Stimulated activated CD8-positive, alpha-beta memory T cell treated with anti-CD3 and anti-CD28 coated beads, Interleukin-15, amount 100 ng/mL, for 48 hours (primary cell): Measurements from ENCODE around the gene LRCH1.

Experiments
- DNase-seq, 2 donors: peaks; one replicate each; pipeline ENCODE4 v3.0.0-alpha.2; 2020; ENCODE audit warnings: low read depth in 2 of 2

The LRCH1 gene

DNA sequence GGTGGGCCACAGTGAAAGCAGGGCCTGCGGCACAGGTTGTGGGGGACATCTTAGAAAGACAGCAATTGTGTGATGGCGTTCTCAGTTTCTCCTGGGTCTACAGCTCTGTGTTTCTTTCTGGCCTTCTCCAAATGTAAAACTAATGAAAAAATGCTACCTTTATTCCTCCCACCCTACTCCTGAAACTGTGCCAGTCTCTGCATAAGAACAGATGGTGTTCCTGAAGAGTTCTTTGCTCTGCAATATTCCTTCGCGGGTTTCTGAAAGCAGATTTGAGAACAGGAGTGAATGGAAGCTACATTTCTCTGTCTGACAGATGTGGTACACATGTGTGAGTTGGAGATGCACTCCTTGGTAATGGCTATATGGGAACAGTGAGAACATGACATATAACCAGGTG lies 18.0 kb upstream of the LRCH1 start:
- no peak for DNase-seq

DNA sequence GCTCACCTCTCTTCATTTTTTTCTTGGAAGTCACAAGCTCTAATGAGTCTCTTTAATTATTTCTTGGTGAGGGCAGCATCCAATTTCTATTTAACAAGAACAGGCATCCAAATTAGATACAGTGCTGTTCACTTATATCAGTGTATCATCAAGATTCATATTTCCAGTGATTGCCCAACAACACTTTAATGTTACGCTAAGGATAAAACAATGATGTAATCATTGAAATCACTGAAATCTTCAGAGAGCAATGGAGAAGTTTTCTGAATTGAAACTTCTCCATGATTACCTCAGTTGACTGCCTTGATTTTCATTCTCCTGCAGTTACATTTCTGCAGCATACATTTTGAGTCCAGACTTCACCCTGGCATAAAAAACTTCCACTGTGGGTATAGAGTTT lies 17.1 kb upstream of the LRCH1 start:
- DNase-seq, result no peak

DNA sequence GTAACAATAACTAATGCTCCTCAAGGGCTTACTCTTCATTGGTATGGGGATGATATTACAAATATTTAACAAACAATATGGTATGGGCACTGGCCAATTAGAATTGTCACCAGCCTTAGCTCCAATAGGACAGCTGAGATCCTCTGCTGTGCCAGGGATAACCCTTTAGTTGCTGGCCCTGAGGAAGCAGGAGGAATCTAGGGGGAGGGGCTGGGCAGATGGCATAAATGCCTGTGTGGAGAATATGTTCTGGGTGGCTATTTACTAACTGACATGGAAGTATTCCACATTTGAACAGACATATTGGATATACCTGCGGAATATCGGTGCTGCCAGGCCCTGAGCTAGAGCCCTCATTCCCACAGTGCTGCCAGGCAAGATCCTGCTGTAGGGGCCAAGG lies 16.6 kb upstream of the LRCH1 start:
- DNase-seq, result no peak

DNA sequence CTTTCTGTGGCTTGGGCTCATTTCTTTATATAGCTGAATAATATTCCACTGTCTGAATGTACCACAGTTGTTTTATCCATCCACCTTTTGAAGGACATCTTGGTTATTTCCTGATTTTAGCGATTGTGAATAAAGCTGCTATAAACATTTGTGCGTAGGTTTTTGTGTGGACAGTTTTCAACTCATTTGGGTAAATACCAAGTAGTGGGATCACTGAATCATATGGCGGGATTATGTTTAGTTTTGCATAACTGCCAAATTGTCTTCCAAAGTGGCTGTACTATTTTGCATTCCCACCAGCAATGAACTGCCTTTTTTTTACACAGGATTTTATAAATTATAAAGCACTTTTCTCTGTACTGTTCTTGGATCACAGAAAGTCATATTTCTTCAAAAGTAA lies 13.7 kb upstream of the LRCH1 start:
- DNase-seq, result no peak

DNA sequence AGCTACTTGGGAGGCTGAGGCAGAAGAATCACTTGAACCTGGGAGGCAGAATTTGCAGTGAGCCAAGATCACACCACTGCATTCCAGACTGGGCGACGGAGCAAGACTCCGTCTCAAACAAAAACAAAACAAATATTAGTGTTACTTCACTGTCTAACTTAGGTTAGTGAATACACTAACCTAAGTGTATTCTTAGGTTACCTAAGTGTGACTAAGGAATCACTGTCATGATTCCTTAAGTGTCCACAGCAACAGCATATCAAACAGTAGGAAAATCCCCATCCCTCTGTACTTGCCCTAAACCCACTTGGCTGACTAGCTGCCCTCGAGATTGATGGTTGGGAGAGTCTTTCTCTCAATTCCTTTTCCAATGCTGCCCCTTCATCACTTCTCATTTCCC lies 11.8 kb upstream of the LRCH1 start:
- no peak for DNase-seq

DNA sequence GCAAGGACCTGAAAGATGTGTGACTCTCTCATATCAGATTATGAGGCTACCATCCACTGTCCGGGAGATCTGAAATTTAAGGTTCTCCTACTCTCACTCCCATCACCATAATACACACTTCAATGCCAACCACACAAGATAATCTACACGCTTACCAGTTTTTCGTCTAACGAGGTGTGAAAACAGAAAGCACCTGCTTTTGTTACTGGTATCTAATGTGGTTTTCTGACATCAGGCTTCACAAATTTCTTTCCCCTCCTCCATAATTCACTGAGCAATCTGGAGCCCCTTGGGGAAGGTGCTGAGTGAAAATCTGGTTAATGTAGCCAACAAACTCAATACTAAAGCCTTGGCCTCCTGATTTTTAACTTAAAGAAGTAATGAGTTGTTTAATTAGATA lies 10.1 kb upstream of the LRCH1 start:
- DNase-seq, result no peak

DNA sequence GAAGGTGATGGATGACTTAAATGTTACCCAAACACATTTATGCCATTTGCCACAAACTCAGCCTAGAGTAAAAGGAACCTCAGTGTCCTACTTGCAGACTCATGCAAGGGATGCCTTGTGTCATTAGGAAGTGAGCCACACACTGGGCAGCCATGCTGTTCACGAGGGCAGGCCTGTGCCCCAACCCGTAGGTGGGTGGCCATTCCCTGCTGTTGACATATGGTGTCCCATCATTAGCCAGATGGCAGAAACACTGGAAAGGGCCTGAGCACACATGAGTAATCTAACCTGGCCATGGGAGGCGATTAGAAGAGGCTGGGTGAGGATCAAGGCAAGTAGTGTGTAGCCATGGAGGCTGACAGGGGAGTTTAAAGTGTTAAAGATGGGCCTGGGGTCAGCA lies 9.7 kb upstream of the LRCH1 start:
- DNase-seq, result no peak

DNA sequence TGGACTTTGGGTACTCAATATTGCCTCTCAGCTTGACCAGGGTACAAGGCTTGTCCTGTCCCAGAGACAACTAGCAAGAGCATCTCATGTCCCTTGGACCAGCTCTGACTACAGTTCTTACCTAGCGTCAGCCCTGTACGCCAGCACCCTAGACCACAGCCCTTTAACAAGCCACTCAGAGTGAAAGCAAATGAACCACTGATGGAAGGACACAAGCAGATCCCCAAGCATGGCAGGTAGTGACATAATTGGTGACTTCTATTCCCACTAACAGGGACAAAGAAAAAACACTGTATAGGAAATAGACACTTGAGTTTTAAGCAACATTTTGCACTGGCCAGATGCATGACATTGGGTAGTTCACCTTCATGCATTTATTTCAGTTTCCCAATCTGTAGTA lies 8.8 kb upstream of the LRCH1 start:
- DNase-seq, result no peak

DNA sequence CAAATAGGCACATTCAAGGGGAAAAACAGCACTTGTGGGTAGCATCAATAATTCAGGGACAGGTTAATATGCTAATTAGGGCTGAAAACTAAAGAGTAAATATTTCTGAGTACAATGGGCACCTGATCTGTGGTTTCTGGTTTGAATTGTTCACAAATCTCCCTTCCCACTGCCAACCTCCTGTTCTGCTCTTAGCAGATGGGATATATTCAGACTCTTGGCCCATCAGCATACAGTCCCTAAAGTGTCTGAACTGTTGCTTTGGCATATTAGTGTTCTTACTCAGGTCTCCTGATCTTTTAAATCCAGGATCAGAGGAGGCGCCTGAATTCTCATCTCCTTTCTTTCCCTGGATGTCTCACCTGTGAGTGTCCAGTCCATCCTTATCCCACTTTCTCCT lies 8.2 kb upstream of the LRCH1 start:
- no peak for DNase-seq

DNA sequence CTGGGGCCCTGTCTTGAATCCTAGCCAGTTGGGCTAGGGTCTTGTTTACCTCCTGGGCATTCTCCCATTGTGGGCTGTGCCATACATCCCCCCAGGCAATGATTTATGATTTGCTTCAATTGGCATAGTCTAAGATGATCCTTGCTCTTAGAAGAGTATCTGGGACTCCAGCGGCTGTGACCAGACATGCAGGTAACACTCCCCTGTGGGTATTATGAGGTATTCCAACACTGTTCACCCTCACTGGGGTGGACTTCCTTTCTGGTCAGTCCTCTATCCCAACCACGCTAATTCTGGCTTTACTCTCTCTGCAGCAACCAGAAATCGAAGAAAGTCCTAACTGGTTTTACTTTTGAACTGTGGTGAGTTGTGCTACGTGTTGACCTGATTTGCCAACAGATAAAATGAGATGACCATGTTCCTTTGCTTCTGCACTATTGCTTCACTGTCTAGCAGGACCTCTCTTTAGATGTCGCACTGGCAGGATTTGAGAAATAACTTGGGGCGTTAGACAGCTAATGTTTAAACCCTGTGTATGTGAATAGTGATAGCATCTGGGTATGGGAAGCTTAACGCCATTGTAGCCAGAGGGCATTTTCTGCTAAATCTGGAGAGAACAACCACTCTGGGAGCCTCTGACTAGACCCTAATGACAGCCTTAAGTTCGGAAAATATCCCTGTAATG lies 6.7 kb upstream of the LRCH1 start:
- no peak for DNase-seq

DNA sequence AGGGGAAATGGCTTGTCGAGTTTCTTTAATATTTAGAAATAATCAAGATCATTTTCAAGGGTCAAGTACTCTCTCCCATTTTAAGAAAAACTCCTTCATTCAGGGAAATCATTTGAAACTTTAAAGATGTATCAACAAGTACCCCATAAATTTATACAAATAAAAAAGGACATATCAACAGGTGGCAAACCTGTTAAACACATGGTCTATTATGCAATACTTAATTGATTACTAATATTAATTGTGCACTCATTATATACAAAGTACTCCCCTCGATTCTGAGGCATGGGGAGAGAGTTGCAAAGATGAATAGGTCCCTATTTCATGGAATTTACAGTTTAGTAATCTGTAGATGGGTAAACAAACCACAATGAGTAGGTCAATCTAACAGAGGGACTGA lies 2.1 kb upstream of the LRCH1 start:
- DNase-seq, result no peak

DNA sequence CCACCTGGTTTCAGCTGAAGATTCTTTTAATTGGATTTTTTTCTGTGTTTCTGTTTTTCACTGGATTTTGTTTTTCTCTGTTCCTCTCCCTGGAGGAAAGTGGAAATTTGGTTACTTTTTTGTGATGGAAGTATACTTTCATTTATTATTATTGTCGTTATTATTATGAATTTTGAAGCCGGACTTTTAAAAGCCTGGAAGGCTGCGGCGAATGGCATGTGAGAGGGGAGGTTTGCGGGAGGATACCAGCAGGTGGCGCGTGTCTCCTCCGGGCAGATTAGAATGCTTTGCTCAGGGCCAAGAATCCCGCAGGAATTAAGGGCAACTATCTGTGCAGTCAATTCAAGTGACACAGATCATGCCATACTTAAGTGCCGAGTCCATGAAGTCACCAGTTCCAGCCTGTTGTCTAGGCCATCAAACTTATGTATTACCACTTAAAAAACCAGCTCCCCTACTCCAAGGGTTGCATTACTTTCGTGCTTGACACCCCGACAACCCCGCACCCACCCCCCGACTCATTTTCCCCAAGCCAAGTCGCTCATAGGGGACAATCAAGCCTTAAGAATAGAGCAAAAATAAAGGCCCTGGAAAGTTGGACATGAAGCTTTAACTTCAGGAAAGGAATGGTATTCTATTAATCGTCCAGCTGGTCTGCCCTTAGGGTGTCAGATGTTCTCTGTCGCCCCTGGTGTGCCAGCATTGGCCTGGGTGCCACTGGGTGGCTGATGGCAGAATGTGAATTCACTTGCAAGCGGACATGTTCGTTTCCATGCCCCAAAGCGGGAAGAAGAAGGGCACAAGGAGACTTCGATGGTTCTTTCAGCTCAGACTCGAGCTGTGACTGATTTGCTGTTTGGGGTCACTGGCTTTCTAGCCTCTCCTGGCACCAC lies 1.3 kb upstream of the LRCH1 start:
- peak; percentile 28 to 32 for DNase-seq

DNA sequence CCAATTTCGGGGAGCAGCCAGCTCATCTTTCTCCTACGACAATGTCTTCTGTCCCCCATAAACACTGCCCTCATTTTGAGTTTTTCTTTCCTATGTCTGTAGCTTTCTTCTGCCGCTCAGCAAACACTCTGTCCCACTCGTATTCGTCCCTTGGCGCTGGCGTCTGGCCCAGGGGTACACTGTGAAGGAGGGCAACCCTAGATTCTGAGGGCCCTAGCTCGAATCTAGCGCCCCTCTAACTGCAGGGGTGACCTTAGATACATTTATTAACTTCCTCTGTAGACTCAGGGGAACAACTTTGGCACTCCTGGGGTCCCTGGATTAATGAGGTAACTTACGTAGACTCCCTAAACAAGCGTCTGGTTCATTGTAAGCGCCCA lies 677 bp upstream of the LRCH1 start:
- no peak for DNase-seq

DNA sequence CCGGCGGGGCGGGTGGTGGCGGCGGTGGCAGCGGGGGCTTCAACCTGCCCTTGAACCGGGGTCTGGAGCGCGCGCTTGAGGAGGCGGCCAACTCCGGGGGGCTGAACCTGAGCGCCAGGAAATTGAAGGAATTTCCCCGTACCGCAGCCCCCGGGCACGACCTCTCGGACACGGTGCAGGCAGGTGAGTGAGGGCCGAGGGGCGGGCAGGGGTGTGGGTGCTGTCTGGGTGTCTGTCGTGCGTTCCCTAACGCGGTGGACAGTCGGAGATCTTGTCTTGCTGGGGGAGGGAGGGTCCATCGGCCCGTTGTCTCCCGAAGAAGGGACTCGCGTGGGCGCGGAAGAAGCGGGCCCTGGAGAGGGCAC lies 533 bp downstream of the LRCH1 start:
- no peak for DNase-seq

DNA sequence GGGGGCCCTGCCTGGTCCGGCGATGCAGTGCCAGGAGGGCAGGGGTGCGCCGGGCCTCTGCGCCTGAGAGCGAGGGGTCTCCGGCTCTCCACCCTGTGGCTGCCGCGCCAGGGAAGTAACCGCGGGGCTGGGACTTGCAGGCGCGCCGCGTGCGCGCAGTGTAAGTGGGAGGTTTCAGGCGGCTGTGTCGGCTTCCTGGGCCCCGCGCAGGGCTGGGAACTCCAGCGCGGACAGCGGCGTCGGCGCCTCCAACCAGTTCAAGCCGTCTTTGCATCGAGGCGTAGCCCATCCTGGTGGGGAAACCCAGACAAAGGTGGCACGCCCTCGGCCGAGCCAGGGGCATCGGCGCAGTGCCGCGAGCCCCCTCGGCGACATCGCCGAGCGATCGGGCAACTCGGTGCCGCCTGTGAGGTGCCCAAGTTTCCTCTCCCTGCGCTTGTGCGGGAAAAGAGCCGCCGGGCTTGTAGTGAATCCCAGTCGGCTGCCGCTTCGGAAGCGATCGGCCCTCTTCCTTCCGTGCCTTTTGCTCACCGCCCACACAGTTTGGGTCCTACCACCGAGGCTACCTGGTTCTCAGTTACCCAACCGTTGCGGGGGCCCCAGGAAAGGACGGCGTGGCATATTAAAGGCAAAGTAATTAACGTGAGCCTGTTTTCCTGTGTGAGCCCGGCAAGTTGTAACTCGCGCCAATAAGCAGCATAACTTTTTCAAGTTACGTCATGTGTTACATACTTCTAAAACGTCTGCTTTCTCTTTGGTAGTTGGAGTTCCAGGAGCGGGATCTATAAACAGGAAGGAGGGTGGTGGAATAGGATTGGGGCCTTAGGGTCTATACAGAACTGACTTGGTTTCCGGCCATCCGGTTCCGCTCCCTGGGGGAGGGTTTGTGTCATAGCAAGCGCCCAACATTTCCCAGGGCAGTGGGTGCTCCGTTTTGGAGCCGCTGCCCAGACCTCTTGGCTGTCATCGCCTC lies 1.2 kb downstream of the LRCH1 start:
- DNase-seq, result peak; percentile 41 to 53

DNA sequence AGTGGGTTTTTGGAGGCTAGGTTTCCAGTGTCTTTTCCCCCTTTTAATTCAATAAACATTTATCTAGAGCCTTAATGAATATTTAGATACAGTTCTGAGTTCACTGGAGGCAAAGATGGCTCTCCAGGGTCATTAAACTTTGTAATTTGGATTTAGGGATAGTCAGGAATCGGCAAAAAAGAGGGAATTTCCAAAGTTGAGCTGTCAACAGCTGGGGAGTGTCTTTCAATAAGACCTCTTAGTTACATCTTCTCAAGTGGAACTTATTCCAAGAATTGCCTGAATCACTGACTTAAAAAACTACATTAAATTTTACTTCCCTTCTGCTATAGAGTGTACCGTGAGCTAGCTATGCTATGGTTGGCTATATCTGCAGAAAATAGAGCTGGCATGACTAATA lies 2.0 kb downstream of the LRCH1 start:
- no peak for DNase-seq

DNA sequence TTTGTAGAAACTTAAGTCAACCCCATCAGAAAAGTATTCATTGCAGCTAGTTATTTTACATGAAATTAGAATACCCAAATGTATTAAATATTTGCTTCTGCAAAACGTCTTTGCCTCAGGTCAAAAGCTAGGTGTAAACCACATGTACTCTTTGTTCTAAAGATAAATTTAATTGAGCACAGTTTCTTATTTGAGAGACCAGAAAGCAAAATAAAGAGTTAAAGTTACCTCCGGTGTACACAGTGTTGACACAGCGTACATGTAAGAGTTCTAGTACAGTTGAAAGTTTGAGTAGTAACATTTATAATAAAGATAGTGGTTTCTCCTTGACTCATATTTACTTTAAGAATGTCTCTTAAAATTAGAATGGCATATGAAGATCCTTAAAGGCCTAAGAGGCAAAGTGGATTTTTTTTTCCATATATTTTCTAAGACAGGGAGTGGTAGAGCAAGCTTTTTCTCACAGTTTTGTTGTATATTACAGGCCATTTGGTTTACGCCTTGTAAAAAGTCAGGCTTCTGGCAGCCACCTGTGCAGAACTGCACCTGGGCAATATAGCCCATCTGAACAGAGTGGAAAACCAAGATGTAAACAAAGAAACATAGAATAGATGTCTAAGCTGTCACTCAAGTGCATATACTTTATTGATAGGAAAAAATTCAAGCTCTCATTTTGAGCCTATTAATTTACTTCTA lies 2.9 kb downstream of the LRCH1 start:
- DNase-seq, result no peak

DNA sequence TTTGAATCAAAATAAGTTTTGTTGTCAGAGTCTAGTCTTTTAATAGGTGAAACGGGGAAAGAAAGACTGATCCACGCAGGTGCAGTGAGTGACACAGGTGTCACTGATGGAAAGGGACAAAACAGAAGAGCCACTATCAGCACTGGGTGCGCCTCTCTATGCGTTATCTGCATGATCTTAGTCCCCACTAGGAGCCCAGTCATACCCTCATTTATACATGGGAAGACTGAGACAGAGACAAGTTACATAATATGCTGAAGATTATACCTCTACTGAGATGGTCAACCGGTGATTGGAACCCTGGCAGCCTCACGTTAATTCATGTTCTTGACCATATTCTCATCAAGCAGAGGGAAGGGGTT lies 3.4 kb downstream of the LRCH1 start:
- no peak for DNase-seq

DNA sequence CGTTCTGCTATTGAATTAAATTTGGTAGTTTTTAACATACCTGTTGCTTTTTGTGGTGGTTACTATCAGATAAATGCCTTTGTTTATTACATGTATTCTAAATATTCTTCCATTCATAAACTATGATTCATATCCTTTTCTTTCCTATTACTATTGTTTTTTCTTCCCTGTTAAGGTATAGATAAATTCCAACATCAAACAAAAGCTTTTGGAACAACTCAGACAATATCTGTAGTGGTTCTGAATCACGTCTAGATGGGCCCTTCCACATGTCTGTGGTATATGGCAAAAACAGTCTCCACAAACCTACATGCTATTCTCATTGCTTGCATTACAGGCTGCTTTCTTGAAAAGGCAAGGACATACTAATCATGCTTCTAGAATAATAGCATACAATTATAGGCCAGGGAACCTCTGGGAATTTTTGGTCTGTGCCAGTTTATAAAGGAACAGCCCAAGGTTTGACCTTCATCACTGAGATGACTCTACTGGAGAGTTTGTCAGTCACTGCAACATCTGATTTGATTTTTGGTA lies 6.4 kb downstream of the LRCH1 start:
- no peak for DNase-seq

DNA sequence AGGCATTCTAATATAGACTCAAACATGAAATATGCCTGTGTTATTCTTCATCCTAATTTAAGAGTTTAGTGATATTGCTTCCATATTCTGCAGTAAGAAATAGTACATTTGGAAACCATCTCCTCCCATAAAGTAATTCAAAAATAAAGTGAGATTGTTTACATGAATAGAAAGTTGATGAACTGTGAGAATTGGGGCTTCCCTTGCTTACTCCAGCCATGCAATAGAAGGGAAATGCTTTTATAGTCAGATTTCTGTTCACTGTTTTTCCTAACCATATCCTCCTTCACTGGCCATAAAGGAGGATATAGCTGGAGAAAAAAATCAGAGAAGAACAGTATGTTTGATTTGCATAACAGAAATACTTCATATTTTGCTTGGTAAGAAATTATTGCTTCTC lies 7.8 kb downstream of the LRCH1 start:
- no peak for DNase-seq

DNA sequence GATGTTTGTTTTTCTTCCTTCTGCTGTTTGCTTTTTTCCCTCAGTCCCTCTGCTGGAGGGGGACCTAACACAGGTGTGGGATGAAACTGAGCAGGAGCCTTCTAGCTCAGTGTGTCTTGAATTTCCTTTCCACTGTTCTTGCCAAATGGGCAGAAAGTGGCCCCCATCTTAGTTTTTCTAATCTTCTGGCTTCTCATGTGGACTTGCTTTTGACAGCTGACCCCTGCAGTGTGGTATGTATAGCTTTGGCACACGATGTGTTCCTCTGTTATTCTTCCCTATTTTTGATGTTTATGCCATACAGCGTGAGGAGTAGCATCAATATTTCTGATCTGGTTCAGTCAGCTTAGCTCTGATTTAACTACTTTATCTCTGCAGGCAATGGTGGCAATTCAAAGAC lies 8.3 kb downstream of the LRCH1 start:
- DNase-seq, result no peak

DNA sequence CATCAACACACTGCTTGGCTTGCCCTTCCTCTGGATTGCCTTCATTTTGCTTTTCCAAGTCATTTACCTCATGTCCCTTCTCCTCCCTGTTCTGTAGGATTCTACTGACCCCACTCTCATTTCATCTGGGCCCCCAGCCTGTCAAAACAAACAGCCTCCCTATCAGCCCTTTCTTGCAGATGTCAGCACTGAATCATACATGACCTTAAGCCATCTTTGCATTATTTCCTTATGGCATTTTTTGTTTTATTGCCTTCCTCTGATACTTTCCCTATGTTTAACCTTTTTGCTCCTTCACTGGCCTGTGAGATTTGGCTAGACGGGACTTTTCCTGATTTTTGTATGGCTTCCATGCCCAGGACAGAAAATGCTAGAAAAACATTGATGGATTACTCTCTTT lies 8.7 kb downstream of the LRCH1 start:
- DNase-seq, result no peak
